Panc1 (cell line): ENCODE measurements around the gene SEZ6L.

Source experiments
- POLR2AphosphoS5 ChIP-seq: IDR thresholded peaks from 2 replicates; pipeline ENCODE4 v1.6.1; 2012; ENCODE audit warnings: mild to moderate bottlenecking, low read depth, low read length, moderate library complexity
- TCF7L2 ChIP-seq: IDR thresholded peaks from 2 replicates; pipeline ENCODE4 v1.6.1; 2011; ENCODE audit warnings: mild to moderate bottlenecking, low read depth, low read length, inconsistent platforms
- TF ChIP-seq, protein P1 (sequence below): fragments of 450-650 bp; IDR thresholded peaks from 2 replicates; pipeline ENCODE4 v1.5.1; 2017; ENCODE audit warnings: mild to moderate bottlenecking
- TF ChIP-seq, protein P2 (sequence below), 2 experiments: IDR thresholded peaks; 2 replicates each; pipeline ENCODE4 v1.6.1; 2011 to 2012; ENCODE audit warnings: low read depth in 2 of 2, control low read depth in 1 of 2, low read length in 1 of 2, mild to moderate bottlenecking in 1 of 2, moderate library complexity in 1 of 2; ENCODE audit not compliant: insufficient read depth in 1 of 2

DNA sequence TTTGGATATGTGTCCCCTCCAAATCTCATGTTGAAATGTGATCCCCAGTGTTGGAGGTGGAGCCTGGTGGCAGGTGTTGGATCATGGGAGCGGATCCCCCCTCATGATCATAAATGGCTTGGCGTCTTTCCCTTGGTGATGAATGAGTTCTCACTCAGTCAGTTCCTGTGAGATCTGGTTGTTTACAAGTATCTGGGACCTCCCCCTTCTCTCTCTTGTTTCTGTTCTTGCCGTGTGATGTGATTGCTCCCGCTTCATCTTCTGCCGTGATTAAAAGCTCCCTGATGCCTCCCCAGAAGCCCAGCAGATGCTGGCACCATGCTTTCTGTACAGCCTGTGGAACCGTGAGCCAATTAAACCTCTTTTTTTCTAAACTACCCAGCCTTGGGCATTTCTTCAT is 102.2 kb downstream of the SEZ6L start:
- no peak for TF ChIP-seq POLR2AphosphoS5
- TF ChIP-seq, protein P1, sequence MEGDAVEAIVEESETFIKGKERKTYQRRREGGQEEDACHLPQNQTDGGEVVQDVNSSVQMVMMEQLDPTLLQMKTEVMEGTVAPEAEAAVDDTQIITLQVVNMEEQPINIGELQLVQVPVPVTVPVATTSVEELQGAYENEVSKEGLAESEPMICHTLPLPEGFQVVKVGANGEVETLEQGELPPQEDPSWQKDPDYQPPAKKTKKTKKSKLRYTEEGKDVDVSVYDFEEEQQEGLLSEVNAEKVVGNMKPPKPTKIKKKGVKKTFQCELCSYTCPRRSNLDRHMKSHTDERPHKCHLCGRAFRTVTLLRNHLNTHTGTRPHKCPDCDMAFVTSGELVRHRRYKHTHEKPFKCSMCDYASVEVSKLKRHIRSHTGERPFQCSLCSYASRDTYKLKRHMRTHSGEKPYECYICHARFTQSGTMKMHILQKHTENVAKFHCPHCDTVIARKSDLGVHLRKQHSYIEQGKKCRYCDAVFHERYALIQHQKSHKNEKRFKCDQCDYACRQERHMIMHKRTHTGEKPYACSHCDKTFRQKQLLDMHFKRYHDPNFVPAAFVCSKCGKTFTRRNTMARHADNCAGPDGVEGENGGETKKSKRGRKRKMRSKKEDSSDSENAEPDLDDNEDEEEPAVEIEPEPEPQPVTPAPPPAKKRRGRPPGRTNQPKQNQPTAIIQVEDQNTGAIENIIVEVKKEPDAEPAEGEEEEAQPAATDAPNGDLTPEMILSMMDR, result no peak
- TF ChIP-seq, protein P2, sequence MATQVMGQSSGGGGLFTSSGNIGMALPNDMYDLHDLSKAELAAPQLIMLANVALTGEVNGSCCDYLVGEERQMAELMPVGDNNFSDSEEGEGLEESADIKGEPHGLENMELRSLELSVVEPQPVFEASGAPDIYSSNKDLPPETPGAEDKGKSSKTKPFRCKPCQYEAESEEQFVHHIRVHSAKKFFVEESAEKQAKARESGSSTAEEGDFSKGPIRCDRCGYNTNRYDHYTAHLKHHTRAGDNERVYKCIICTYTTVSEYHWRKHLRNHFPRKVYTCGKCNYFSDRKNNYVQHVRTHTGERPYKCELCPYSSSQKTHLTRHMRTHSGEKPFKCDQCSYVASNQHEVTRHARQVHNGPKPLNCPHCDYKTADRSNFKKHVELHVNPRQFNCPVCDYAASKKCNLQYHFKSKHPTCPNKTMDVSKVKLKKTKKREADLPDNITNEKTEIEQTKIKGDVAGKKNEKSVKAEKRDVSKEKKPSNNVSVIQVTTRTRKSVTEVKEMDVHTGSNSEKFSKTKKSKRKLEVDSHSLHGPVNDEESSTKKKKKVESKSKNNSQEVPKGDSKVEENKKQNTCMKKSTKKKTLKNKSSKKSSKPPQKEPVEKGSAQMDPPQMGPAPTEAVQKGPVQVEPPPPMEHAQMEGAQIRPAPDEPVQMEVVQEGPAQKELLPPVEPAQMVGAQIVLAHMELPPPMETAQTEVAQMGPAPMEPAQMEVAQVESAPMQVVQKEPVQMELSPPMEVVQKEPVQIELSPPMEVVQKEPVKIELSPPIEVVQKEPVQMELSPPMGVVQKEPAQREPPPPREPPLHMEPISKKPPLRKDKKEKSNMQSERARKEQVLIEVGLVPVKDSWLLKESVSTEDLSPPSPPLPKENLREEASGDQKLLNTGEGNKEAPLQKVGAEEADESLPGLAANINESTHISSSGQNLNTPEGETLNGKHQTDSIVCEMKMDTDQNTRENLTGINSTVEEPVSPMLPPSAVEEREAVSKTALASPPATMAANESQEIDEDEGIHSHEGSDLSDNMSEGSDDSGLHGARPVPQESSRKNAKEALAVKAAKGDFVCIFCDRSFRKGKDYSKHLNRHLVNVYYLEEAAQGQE (IDR thresholded peaks at IDR 0.05; ENCODE audit: insufficient read depth in 1 of 2, low read depth in 2 of 2, low read length in 1 of 2), result no peak
- TF ChIP-seq TCF7L2, result no peak
